GM18951 (cell line): ENCODE data around the gene SIRPA.

Experiments used
- POLR2A ChIP-seq: IDR thresholded peaks from 4 replicates; pipeline ENCODE4 v1.6.1; 2011; ENCODE audit warnings: mild to moderate bottlenecking; ENCODE audit not compliant: insufficient read length, insufficient read depth; ENCODE audit errors: extremely low read depth
- in situ Hi-C: fragments of 300-500 bp; cut with MboI; formaldehyde crosslinking; loops from one replicate; pipeline ENCODE4 v1.12.0; 2022; ENCODE audit warnings: low sequenced_read_pairs, mixed read lengths, inconsistent platforms; ENCODE audit not compliant: unreplicated experiment

SIRPA gene

GRCh38 chr20:1894951-1895673 is at the start of gene SIRPA:
SIRPA (plus strand) TSS chr20:1895407; CDS start chr20:1895448, 41 bp downstream.
- TF ChIP-seq POLR2A, result no peak
- in situ Hi-C loops, result no loop called here

DNA sequence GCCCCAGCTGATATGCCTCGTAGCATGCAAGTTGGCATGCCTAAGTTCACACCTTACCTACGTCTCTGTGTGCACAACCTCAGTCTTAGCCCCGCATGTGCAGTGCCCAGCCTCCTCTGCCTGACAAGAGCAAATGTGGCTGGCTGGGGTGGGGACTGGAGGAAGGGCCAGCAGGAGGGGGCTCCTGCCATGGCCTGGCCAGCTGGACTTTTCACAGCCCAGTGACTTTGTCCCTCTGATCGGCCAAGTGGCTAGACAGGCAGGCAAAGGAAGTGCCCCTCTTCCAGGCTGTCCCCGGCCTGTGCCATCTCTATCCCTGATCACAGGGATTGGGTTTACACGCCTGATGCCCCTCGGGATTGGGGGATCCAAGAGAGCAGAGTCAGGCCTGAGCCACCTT is 49.5 kb upstream of the SIRPA start:
- in situ Hi-C loops, result no loop called here
- no peak for TF ChIP-seq POLR2A

DNA sequence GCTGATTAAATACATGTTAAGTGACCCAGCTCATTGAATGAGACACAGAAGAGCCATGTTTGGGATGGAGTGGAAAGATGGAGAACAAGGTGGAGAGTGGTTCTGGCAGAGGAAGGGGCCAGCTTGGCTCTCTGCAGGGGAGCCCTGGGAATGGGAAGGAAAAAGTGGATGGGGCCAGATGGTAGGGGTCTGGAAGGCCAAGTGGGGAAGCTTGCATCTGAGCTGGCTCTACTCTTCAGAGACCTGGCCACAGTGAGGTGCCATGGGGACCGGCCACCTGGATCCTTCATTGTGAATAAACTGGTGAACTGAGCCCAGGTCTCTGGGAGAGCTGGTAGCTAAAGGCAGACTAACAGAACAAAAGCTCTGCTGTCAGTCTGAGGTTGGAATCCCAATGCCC is 48.9 kb upstream of the SIRPA start:
- no peak for TF ChIP-seq POLR2A
- in situ Hi-C loops, result no loop called here

GRCh38 chr20:1846876-1847275 is 48.3 kb upstream of the SIRPA start:
- in situ Hi-C loops, result no loop called here
- no peak for TF ChIP-seq POLR2A

DNA sequence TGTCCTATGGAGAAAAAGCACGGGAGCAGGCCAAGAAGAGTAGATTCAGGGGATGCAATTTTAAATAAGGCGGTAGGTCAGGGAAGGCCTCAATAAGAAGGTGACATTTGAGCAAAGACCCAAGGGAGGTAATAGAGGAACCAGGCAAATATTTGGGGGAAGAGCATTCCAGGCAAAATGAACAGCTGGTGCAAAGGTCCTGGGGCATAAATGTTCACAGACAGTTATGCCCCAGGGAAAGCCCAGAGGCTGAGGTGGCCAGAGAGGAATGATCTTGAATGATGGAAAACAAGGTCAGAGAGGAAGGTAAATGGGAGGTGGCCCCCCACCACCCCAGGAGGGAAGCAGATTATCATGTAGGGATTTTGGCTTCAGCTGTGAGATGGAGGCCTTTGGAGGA is 47.4 kb upstream of the SIRPA start:
- TF ChIP-seq POLR2A, result no peak
- in situ Hi-C loops, result no loop called here

DNA sequence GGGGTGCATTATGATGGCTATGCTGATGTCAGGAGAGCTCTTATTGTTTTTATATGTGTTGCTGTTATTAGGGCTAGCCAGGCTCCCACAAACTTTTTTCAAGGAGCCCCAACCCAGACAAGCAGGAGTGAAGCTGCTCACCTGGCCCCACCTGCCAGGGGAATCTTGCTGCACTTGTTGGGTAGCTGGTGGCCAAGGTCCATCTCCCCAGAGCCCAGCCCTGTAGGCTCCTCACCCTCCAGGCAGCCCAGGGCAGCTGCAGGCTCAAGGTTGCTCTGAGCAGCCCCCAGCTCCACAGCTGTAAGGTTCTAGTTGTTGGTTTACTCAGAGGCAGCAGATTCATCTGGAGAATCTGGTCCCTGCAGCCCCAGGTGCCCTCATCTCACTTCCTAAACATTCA is 46.8 kb upstream of the SIRPA start:
- TF ChIP-seq POLR2A, result no peak
- in situ Hi-C loops, result no loop called here

DNA sequence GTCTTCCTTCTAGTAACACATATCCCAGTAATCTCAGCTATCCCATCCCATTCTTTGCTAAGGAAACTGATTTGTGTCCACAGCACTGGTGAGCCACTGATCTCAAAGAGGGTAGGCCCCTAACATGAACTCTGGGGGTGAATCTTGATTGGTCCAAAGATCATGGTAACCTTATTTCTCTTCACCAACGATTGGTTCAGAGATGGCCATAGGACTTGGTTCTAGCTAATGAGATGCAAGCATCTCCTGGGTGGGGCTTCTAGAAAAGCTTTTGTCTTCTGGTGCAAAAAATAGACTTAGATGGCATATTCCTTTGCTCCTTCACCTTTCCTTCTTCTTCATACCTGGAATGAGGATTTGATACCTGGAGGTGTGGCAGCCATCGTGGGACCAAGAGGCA is 43.8 kb upstream of the SIRPA start:
- TF ChIP-seq POLR2A, result no peak
- in situ Hi-C loops, result no loop called here

GRCh38 chr20:1853473-1853872 is 41.7 kb upstream of the SIRPA start:
- TF ChIP-seq POLR2A, result no peak
- in situ Hi-C loops, result no loop called here

GRCh38 chr20:1854246-1854645 is 41.0 kb upstream of the SIRPA start:
- in situ Hi-C loops, result no loop called here

GRCh38 chr20:1855109-1855508 is 40.1 kb upstream of the SIRPA start:
- no peak for TF ChIP-seq POLR2A
- in situ Hi-C loops, result no loop called here

More at GRCh38 chr20:1854246-1854645, 41.0 kb upstream of the SIRPA start:
- no peak for TF ChIP-seq POLR2A

GRCh38 chr20:1855690-1856089 is 39.5 kb upstream of the SIRPA start:
- in situ Hi-C loops, result no loop called here
- TF ChIP-seq POLR2A, result no peak

GRCh38 chr20:1856424-1856823 is 38.8 kb upstream of the SIRPA start:
- no peak for TF ChIP-seq POLR2A
- in situ Hi-C loops, result no loop called here

- TF ChIP-seq POLR2A, result no peak
- in situ Hi-C loops, result no loop called here
Observed at GRCh38 chr20:1857466-1857865, 37.7 kb upstream of the SIRPA start.

DNA sequence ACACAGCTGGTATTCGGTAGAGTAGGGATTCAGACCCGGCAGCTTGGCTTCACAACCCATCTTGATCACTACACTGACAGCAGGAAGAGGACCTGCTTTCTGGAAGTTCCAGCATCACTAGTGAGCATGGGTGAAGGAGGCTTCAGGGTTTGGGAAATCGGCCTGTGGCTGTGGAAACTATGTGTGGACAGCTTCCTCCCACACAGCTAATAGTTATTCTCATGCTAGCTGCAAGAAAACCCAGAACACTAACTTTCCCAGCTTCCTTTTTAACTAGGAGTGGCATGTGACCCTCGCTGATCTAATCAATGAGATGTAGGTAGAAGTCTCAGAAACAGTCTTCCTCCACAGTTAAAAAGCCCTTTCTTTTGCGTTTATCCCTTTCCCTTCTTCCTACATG is 36.3 kb upstream of the SIRPA start:
- in situ Hi-C loops, result no loop called here
- no peak for TF ChIP-seq POLR2A

GRCh38 chr20:1860446-1860845 is 34.8 kb upstream of the SIRPA start:
- in situ Hi-C loops, result no loop called here
- TF ChIP-seq POLR2A, result no peak
